Muscle of back (tissue), 11 donors: ENCODE results near the gene PLCD1. TPM values are rescaled to one million over a fixed set of nuclear protein-coding genes. Genes with fewer than 3 reads are reported as not detected.

Source experiments
- DNase-seq, 3 donors: peaks; one replicate each; pipeline versions ENCODE4 v3.0.0 to v3.0.0-alpha.2; 2013
- polyA plus RNA-seq, 10 donors: library from polyadenylated mRNA; unstranded; fragments of 120-200 nt; gene quantifications; one replicate each; pipeline ENCODE4 v1.2.1, GENCODE V29; 2013; ENCODE audit not compliant: insufficient read length in 10 of 10

PLCD1 gene
- polyA plus RNA-seq, 10 donors = 9.2 to 14.3 (median 12.6) TPM

DNA sequence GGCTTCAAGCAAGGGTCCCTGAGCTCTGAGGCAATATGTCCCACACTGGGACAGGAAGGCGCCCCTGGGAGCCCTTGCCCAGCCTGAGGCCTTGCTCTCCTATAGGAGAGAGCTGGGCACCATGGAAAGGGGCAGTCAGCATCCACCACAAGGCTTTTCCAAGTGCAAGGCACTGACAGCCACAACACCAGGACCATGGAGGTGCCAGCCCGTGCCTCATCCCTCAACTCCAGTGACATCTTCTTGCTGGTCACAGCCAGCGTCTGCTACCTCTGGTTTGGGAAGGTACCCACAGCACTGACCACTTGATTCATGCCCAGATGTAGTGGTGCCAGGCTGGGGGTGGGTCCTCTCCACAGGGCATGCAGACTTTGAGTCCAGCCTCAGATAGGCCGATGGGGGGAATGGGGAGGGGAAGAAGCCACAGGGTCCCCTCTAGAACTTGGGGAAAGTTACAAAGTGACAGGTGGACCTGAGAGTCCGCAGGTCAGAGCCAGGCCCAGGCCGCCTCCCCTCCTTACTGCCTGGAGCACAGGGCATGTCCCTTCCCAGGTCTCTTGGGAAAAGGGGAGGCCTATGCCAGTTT, 27.1 kb downstream of the PLCD1 start:
- DNase-seq = no peak

DNA sequence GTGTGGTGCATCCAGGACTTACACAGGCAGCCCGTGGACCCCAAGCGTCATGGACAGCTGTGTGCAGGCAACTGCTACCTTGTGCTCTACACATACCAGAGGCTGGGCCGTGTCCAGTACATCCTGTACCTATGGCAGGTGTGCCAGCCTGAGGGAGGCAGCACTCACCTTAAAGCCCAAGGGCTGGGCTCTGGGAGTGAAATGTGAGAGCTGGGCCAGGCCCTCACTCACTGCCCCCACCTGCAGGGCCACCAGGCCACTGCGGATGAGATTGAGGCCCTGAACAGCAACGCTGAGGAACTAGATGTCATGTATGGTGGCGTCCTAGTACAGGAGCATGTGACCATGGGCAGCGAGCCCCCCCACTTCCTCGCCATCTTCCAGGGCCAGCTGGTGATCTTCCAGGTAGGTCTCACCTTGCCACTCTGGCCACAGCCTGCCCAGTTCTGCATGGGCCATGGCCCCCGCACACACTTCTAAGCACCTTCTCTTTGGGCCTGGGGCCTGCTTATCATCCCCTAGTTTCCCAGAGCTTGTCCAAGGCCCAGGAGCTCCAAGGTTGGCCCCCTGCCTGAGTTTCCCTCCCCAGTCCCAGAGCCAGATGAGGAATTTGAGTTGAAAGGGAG, 27.9 kb downstream of the PLCD1 start:
- DNase-seq = no peak

DNA sequence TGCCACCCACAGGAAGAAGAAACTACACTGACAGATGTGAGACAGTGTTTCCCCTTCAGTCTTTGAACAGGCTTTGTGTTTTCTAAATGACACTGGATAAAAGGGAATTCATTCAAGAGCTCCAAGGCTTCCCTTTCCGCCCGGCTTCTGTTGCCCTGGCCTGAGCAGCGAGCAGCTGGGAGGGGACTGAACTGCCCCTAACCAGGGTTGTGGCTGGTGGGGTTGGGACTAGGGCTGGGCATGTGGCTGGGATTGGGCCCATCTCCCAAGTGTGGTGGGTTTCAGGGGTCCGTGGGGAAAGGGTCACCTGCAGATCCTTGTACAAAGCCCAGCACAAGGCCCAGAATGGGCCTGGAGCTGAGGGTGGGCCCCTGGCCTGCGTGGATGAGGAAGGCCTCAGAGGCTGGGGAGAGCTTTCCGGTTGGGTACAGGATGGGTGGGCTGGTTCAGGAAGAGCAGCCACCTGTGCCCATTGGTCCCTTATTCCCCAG, 28.4 kb downstream of the PLCD1 start:
- DNase-seq = no peak

- DNase-seq = no peak
These were observed 29.1 kb downstream of the PLCD1 start for GRCh38 chr3:38000242-38000916.

GRCh38 chr3:37999836-38000235, 29.6 kb downstream of the PLCD1 start:
- no peak for DNase-seq

DNA sequence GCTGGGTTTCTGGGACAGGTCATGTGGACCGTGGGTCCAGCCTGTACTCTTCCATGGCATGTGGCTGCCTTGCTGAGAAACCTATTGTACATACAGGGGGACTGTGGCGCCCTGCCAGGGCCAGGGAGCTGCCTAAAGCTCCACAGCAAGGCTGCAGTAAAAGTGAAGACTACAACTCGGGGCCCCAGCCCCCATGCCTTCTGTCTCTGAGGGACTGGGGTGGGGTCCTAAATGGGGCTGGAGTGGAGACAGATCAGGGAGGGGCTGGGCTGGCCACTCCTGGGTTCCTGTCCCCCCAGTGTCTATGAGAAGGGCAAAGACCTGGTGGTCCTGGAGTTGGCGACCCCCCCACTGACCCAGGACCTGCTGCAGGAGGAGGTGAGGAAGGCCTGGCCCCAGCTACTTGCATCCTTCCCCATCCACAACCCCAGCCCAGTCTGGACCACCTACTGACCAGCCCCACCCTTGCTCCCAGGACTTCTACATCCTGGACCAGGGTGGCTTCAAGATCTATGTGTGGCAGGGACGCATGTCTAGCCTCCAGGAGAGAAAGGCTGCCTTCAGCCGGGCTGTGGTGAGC, 31.6 kb downstream of the PLCD1 start:
- DNase-seq = no peak

GRCh38 chr3:37997342-37997741, 32.1 kb downstream of the PLCD1 start:
- no peak for DNase-seq

DNA sequence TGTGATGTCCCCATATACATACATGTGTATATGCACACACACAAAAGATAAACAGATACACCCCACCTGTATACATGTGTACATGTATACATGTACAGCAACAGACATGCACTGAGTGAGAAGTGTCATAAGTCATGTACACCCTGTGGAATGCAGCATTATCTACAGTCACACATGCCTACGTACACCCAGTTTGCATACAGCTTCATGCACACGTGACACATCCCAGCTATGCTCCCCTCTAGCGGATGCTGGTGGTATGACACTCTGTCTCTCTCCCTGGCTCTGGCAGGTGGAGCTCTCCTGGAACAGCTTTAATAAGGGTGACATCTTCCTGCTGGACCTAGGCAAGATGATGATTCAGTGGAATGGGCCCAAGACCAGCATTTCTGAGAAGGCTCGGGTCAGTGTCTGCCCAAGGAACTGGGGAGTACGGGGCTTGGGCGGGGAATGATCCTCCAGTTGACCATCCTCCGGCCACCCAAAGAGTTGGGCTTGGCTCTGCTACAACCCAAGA, 32.6 kb downstream of the PLCD1 start:
- peak; percentile 64 to 84 (median 76) for DNase-seq

- DNase-seq = no peak
These were observed 33.5 kb downstream of the PLCD1 start for GRCh38 chr3:37995652-37996641.

DNA sequence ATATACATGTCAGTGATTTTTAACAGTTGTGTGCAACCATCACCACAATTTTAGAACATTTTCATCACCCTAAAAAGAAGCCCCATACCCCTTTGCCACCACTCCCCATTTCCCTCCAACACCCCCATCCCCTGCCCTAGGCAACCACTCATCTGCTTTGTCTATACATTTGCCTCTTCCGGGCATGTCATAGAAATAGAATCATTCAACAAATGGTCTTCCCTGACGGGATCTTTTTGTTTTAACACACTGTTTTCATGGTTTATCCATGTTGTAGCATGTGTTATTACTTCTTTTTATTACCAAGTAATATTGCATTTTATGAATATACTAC, 34.8 kb downstream of the PLCD1 start:
- DNase-seq = no peak

DNA sequence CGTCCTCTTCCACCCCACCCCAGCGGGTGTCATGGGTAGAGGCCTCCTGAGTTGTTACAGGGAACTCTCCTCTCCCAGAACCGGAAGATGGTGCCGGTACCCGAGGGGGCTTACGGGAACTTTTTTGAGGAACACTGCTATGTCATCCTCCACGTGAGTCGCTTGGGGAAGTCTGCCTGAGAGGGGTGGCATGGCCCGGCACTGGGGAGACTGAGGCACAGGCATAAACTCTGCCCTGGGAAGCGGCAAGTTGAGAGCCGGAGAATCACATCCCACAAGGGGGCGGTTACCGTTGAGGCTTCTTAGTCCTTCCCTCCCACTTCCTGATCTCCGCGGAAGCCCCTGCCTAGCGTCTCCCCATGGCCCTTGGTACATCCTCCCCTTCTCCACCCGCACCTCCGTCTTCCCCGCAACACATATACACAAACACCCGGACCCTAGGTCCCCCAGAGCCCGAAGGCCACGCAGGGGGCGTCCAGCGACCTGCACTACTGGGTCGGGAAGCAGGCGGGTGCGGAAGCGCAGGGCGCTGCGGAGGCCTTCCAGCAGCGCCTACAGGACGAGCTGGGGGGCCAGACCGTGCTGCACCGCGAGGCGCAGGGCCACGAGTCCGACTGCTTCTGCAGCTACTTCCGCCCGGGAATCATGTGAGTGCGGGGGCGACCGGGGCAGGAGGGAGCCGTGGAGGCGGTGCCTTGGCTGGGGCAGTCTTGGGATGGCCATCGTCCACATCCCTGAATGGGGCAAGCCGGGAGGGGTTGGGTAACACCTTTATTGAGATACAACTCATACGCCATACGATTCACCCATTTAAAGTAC, 35.4 kb downstream of the PLCD1 start:
- peak; percentile 66 to 93 (median 76) for DNase-seq

GRCh38 chr3:37993460-37993819, 36.0 kb downstream of the PLCD1 start:
- DNase-seq = no peak

- no peak for DNase-seq
These were observed 36.4 kb downstream of the PLCD1 start for GRCh38 chr3:37993067-37993455.

GRCh38 chr3:37992271-37993066, 37.0 kb downstream of the PLCD1 start:
- DNase-seq = no peak

DNA sequence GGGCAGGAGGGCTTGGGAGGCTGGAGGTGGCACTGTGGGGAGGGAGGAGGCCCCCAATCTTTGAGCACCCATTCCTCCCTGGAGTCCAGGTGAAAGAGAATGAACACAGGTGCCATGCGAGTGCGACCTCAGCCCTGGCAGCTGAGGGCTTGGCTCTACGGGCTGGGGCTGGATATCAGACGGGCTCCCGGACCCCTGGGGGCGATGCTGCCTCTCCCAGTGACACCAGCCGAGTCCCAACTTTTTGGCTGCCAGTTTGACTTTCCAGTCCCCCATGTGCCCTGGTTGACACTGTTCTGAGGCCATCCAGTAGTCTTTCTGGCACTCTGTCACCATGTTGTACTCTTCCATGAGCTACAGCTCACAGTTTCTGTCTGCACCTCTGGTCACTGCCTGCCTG, 37.6 kb downstream of the PLCD1 start:
- no peak for DNase-seq

GRCh38 chr3:37991109-37991508, 38.3 kb downstream of the PLCD1 start:
- no peak for DNase-seq

- no peak for DNase-seq
These were observed 38.9 kb downstream of the PLCD1 start, which contains the start of gene VILL for GRCh38 chr3:37990527-37990926. VILL (plus strand) TSS chr3:37990786; CDS start chr3:37993673, 2,887 bp downstream.

DNA sequence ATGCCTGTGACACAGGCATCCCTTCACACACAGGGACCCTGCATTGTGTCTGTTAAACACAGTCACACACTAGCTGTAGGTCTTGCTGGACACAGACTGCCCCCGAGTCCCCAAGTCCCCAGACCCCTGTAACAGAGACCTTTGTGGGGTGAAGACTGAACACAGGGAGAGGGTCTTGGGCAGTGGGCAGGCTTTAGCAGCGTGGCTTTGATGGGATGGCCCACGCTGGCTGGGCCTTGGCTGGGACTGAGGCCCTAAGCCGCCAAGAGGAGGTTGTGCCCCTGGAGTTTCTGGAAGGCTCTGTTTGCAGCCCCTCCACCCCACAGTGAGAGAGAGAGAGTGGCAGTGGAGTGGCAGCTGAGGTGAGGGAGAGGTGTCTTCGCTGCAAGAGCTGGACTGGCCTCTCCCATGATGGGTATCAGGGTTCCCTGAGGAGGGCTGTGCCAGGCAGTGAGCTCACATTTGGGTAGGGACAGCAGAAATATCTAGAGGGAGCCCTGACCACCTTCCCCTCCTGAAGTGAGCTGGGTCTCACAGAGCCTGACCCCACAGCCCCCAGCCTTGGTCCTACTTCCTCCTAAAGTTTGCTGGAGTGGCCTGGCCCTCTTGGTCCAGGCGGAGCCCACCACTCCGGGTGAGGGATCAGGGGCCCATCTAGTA, 39.5 kb downstream of the PLCD1 start:
- no peak for DNase-seq

DNA sequence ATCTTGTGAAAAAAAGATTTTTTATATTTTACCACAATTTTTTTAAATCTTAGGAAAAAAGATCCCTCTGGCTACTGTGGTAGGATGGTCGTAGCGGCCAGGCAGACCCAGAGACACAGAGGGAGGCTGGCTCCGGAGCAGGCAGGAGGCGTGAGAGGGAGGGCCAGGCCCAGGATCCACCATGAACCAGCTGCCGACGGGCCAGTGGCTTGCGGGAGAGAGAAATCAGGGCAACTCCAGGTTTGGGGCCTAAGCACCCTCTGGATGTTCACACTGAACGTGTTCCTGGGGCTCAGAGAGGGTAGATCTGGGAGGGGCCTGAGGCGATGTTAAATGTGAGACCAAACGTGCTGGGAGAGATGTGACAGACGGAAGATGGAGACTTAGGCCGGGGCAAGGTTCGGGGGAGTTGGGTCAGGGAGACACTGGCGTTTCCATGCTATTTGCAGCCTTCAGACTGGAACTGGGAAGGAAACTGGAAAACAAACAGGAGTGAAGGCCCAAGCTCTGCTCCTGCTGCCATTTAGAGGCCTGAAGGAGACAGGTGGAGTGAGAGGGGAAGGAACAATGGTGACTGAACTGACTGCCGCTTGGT, 40.4 kb downstream of the PLCD1 start:
- no peak for DNase-seq
